ENCODE measurements around the gene RALGAPA2.

DNA sequence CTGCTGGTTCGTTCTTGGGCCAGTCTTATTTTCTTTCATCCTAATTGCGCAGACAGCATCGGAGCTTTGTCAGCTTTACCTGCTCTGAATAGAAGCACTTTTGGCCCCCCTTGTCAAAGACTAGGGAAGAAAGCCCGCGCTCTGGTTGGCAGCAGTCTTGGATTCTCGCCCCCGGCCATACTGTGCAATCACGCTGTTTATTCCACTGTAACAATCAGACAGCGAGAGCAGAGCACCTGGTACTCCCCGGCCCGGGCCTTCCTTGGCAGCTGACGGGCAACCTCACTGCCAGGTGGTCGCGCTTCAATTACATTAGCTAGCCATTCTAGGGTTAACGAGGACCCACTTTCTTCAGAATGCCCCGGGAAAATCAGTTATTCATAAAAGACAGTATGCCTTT is 272.0 kb downstream of the RALGAPA2 start:
- TF ChIP-seq FOXJ3 (CRISPR knock-in tag; IDR thresholded peaks at IDR 0.05): no peak
- no peak for TF ChIP-seq TCF12 (IDR thresholded peaks at IDR 0.05)
- TF ChIP-seq EP300 (IDR thresholded peaks at IDR 0.05; ENCODE audit: borderline replicate concordance in 1 of 2, low read depth in 1 of 2, low read length in 1 of 2): no peak
- TF ChIP-seq, protein P1, sequence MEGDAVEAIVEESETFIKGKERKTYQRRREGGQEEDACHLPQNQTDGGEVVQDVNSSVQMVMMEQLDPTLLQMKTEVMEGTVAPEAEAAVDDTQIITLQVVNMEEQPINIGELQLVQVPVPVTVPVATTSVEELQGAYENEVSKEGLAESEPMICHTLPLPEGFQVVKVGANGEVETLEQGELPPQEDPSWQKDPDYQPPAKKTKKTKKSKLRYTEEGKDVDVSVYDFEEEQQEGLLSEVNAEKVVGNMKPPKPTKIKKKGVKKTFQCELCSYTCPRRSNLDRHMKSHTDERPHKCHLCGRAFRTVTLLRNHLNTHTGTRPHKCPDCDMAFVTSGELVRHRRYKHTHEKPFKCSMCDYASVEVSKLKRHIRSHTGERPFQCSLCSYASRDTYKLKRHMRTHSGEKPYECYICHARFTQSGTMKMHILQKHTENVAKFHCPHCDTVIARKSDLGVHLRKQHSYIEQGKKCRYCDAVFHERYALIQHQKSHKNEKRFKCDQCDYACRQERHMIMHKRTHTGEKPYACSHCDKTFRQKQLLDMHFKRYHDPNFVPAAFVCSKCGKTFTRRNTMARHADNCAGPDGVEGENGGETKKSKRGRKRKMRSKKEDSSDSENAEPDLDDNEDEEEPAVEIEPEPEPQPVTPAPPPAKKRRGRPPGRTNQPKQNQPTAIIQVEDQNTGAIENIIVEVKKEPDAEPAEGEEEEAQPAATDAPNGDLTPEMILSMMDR (IDR thresholded peaks at IDR 0.05): no peak
- no peak for TF ChIP-seq CHD2 (IDR thresholded peaks at IDR 0.05; ENCODE audit: low read length, partially characterized antibody)
- TF ChIP-seq SIN3A (IDR thresholded peaks at IDR 0.05; ENCODE audit: borderline replicate concordance, low read depth, low read length): no peak
- TF ChIP-seq, protein P2, sequence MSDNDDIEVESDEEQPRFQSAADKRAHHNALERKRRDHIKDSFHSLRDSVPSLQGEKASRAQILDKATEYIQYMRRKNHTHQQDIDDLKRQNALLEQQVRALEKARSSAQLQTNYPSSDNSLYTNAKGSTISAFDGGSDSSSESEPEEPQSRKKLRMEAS (IDR thresholded peaks at IDR 0.05; ENCODE audit: low read depth): no peak
- no peak for TF ChIP-seq JUND (IDR thresholded peaks at IDR 0.05)
- no peak for TF ChIP-seq FOXM1 (IDR thresholded peaks at IDR 0.05; ENCODE audit: low read depth)
- TF ChIP-seq, protein P3, sequence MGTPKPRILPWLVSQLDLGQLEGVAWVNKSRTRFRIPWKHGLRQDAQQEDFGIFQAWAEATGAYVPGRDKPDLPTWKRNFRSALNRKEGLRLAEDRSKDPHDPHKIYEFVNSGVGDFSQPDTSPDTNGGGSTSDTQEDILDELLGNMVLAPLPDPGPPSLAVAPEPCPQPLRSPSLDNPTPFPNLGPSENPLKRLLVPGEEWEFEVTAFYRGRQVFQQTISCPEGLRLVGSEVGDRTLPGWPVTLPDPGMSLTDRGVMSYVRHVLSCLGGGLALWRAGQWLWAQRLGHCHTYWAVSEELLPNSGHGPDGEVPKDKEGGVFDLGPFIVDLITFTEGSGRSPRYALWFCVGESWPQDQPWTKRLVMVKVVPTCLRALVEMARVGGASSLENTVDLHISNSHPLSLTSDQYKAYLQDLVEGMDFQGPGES (IDR thresholded peaks at IDR 0.05; ENCODE audit: low read depth, low read length): no peak
- TF ChIP-seq RFX5 (IDR thresholded peaks at IDR 0.05; ENCODE audit: low read length): no peak
- TF ChIP-seq, protein P4, sequence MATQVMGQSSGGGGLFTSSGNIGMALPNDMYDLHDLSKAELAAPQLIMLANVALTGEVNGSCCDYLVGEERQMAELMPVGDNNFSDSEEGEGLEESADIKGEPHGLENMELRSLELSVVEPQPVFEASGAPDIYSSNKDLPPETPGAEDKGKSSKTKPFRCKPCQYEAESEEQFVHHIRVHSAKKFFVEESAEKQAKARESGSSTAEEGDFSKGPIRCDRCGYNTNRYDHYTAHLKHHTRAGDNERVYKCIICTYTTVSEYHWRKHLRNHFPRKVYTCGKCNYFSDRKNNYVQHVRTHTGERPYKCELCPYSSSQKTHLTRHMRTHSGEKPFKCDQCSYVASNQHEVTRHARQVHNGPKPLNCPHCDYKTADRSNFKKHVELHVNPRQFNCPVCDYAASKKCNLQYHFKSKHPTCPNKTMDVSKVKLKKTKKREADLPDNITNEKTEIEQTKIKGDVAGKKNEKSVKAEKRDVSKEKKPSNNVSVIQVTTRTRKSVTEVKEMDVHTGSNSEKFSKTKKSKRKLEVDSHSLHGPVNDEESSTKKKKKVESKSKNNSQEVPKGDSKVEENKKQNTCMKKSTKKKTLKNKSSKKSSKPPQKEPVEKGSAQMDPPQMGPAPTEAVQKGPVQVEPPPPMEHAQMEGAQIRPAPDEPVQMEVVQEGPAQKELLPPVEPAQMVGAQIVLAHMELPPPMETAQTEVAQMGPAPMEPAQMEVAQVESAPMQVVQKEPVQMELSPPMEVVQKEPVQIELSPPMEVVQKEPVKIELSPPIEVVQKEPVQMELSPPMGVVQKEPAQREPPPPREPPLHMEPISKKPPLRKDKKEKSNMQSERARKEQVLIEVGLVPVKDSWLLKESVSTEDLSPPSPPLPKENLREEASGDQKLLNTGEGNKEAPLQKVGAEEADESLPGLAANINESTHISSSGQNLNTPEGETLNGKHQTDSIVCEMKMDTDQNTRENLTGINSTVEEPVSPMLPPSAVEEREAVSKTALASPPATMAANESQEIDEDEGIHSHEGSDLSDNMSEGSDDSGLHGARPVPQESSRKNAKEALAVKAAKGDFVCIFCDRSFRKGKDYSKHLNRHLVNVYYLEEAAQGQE (IDR thresholded peaks at IDR 0.05; ENCODE audit: low read depth, low read length): no peak
- TF ChIP-seq, protein P5, sequence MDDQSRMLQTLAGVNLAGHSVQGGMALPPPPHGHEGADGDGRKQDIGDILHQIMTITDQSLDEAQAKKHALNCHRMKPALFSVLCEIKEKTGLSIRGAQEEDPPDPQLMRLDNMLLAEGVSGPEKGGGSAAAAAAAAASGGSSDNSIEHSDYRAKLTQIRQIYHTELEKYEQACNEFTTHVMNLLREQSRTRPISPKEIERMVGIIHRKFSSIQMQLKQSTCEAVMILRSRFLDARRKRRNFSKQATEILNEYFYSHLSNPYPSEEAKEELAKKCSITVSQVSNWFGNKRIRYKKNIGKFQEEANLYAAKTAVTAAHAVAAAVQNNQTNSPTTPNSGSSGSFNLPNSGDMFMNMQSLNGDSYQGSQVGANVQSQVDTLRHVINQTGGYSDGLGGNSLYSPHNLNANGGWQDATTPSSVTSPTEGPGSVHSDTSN (IDR thresholded peaks at IDR 0.05): no peak
- no peak for TF ChIP-seq POLR2AphosphoS5 (IDR thresholded peaks at IDR 0.05; ENCODE audit: low read depth, low read length)
